IMR-90 (cell line): Measurements from ENCODE around the gene GPR15. TPM values are rescaled to one million over a fixed set of nuclear protein-coding genes. Genes with fewer than 3 reads are reported as not detected.

Experiments used
- ATAC-seq: fragments of 200-7000 bp; cut with Tn5 transposase; 2 replicates; pipeline ENCODE4 v1.9.1; 2020; ENCODE audit warnings: low read depth, mild to moderate bottlenecking, moderate library complexity
- BruUV-seq: library from RNA; stranded (reverse); fragments of 400-500 nt; replicated peaks from 2 replicates; lab custom pipeline; 2021; lab: Mats Ljungman, UMichigan
- CTCF ChIA-PET: fragments of 300-600 bp; formaldehyde crosslinking; extraction: SDS; loops from one replicate; lab custom pipeline; 2021; ENCODE audit warnings: antibody characterized with exemption; lab: Yijun Ruan, JAX
- POLR2A ChIA-PET: fragments of 300-600 bp; sonication (Branson Sonifier 250); formaldehyde crosslinking; loops from one replicate; lab custom pipeline; 2022; ENCODE audit warnings: antibody characterized with exemption; ENCODE audit not compliant: unreplicated experiment; lab: Charles Lee
- DNase-seq: peaks from one replicate; pipeline ENCODE4 v3.0.0; 2013
- H2AFZ ChIP-seq: replicated peaks from 2 replicates; pipeline ENCODE3; 2013; ENCODE audit warnings: low read length, mild to moderate bottlenecking; ENCODE audit not compliant: poor library complexity
- H2AK5ac ChIP-seq: 2 replicates; pipeline ENCODE4 v1.6.1; 2013; ENCODE audit warnings: low read depth, low read length, inconsistent platforms
- H2AK9ac ChIP-seq: replicated peaks from 2 replicates; pipeline ENCODE3; 2013; ENCODE audit warnings: mild to moderate bottlenecking, low read depth, low read length, moderate library complexity; ENCODE audit not compliant: poor library complexity
- H2BK120ac ChIP-seq: 2 replicates; pipeline ENCODE4 v1.6.1; 2013; ENCODE audit warnings: low read depth, low read length, inconsistent platforms
- H2BK15ac ChIP-seq: 3 replicates; pipeline ENCODE4 v1.6.1; 2013; ENCODE audit warnings: low read depth, low read length, inconsistent platforms
- H2BK20ac ChIP-seq: 2 replicates; pipeline ENCODE4 v1.6.1; 2013; ENCODE audit warnings: low read depth, mild to moderate bottlenecking, inconsistent platforms, low read length, moderate library complexity
- H2BK5ac ChIP-seq: 2 replicates; pipeline ENCODE4 v1.6.1; 2013; ENCODE audit warnings: mild to moderate bottlenecking, low read depth, low read length, inconsistent platforms; ENCODE audit not compliant: poor library complexity, severe bottlenecking
- H3K14ac ChIP-seq: replicated peaks from 2 replicates; pipeline ENCODE4 v1.6.1; 2013; ENCODE audit warnings: low read depth, low read length, inconsistent platforms
- H3K18ac ChIP-seq: 2 replicates; pipeline ENCODE4 v1.6.1; 2013; ENCODE audit warnings: low read depth, low read length, control low read depth
- H3K23ac ChIP-seq: 2 replicates; pipeline ENCODE4 v1.6.1; 2013; ENCODE audit warnings: low read depth, low read length, inconsistent platforms
- H3K27ac ChIP-seq: 2 replicates; pipeline ENCODE4 v1.5.1; 2013; ENCODE audit warnings: mild to moderate bottlenecking, control low read depth, low read length; ENCODE audit not compliant: insufficient read depth
- H3K27me3 ChIP-seq: 2 replicates; pipeline ENCODE4 v1.6.1; 2013; ENCODE audit warnings: low read length; ENCODE audit not compliant: control insufficient read depth, insufficient read depth
- H3K36me3 ChIP-seq: 2 replicates; pipeline ENCODE4 v1.6.1; 2013; ENCODE audit warnings: low read length, mixed read lengths; ENCODE audit not compliant: control insufficient read depth, insufficient read depth
- H3K4ac ChIP-seq: 2 replicates; pipeline ENCODE4 v1.6.1; 2013; ENCODE audit warnings: low read depth, low read length, inconsistent platforms
- H3K4me1 ChIP-seq: 2 replicates; pipeline ENCODE4 v1.6.1; 2013; ENCODE audit warnings: low read length, mixed read lengths; ENCODE audit not compliant: control insufficient read depth, insufficient read depth
- H3K4me2 ChIP-seq: 2 replicates; pipeline ENCODE4 v1.6.1; 2013; ENCODE audit warnings: low read depth, mild to moderate bottlenecking, control low read depth, low read length, moderate library complexity
- H3K4me3 ChIP-seq: 2 replicates; pipeline ENCODE4 v1.5.1; 2013; ENCODE audit warnings: low read depth, mild to moderate bottlenecking, control low read depth, low read length, moderate library complexity; ENCODE audit not compliant: insufficient read depth
- H3K56ac ChIP-seq: 2 replicates; pipeline ENCODE4 v1.6.1; 2013; ENCODE audit warnings: low read length, inconsistent platforms; ENCODE audit not compliant: insufficient read depth; ENCODE audit errors: extremely low read depth
- H3K79me1 ChIP-seq, 2 experiments: 2 replicates each; pipeline ENCODE4 v1.6.1; 2013; ENCODE audit warnings: low read length in 2 of 2, inconsistent platforms in 1 of 2, low read depth in 1 of 2
- H3K9ac ChIP-seq: 2 replicates; pipeline ENCODE4 v1.6.1; 2013; ENCODE audit warnings: low read depth, low read length, control low read depth
- H3K9me1 ChIP-seq: 2 replicates; pipeline ENCODE4 v1.6.1; 2013; ENCODE audit warnings: low read length, inconsistent platforms; ENCODE audit not compliant: insufficient read depth
- H3K9me3 ChIP-seq: 2 replicates; pipeline ENCODE4 v1.6.1; 2013; ENCODE audit warnings: low read length; ENCODE audit not compliant: control insufficient read depth, insufficient read depth
- H4K20me1 ChIP-seq: 2 replicates; pipeline ENCODE4 v1.6.1; 2013; ENCODE audit warnings: low read length, inconsistent platforms; ENCODE audit not compliant: insufficient read depth
- H4K5ac ChIP-seq: 2 replicates; pipeline ENCODE4 v1.6.1; 2013; ENCODE audit warnings: mild to moderate bottlenecking, low read depth, low read length, control low read depth
- H4K8ac ChIP-seq, 2 experiments: 2 replicates each; pipeline ENCODE4 v1.6.1; 2013; ENCODE audit warnings: low read depth in 2 of 2, low read length in 2 of 2, control low read depth in 1 of 2, inconsistent platforms in 1 of 2
- H4K91ac ChIP-seq: 2 replicates; pipeline ENCODE4 v1.6.1; 2013; ENCODE audit warnings: low read depth, low read length, inconsistent platforms; ENCODE audit not compliant: insufficient read depth
- CEBPB ChIP-seq: IDR thresholded peaks from 2 replicates; pipeline ENCODE4 v1.6.1; 2012; ENCODE audit warnings: low read depth, low read length, improper control_type of control experiment
- MXI1 ChIP-seq: IDR thresholded peaks from 2 replicates; pipeline ENCODE4 v1.6.1; 2012; ENCODE audit warnings: low read depth, mild to moderate bottlenecking, low read length, moderate library complexity, borderline replicate concordance
- WGBS, 2 experiments: methylation state at CpG; one replicate each; pipeline versions ENCODE4 v1.1.5 to v1.1.7; 2013; ENCODE audit warnings: missing lambda C conversion rate in 2 of 2; ENCODE audit not compliant: insufficient read length in 1 of 2; ENCODE audit errors: extremely low coverage in 2 of 2; 5-methylcytosine and 5-hydroxymethylcytosine counted together
- dilution Hi-C: fragments of 300-500 bp; cut with HindIII; formaldehyde crosslinking; loops from one replicate; pipeline ENCODE4 v1.14.3; 2018; ENCODE audit warnings: low sequenced_read_pairs; ENCODE audit not compliant: unreplicated experiment
- in situ Hi-C: fragments of 300-500 bp; cut with MboI; formaldehyde crosslinking; loops from 3 replicates; pipeline ENCODE4 v1.14.3; 2019; ENCODE audit warnings: low sequenced_read_pairs, inconsistent platforms, mixed read lengths
- intact Hi-C: fragments of 100-400 bp; cut with micrococcal nuclease; formaldehyde crosslinking; loops from 2 replicates; pipeline ENCODE4 v1.10.0; 2022
- polyA plus RNA-seq, 3 experiments: library from polyadenylated mRNA; depleted of rRNA; stranded (reverse); fragments of >200 nt; gene quantifications; 2 replicates each; pipeline ENCODE4 v1.2.3, GENCODE V29; 2012; ENCODE audit warnings: low replicate concordance in 1 of 3
- total RNA-seq: library from RNA; depleted of rRNA; stranded (reverse); fragments of >200 nt; gene quantifications from 2 replicates; pipeline ENCODE4 v1.2.3, GENCODE V29; 2012
- TF ChIP-seq, protein P1 (sequence below): conservative IDR thresholded peaks from 2 replicates; pipeline ENCODE4 v1.5.1; 2012; ENCODE audit warnings: mild to moderate bottlenecking, low read depth, low read length, improper control_type of control experiment

Gene GPR15
- total and polyA plus RNA-seq, 2 of the 4 experiments (the other 2 are of a cell fraction) = not detected

GRCh38 chr3:98565843-98566242, 34.1 kb downstream of the GPR15 start:
- no peak overlapping the region for H3K56ac ChIP-seq
- dilution Hi-C loops = no loop called here
- no peak overlapping the region for H4K8ac ChIP-seq
- H2BK15ac ChIP-seq = no peak overlapping the region; the same call in 2 of the 3 replicates
- no peak for DNase-seq
- H3K4me1 ChIP-seq = no peaks in the 10 kb centered on the region; the same call in 1 of the 2 replicates
- WGBS, 2 experiments = no CpG with 5 or more reads among the region's 6 CpGs
- ChIA-PET POLR2A (interaction anchor here (0.6 kb wide), 1 partner anchor 49 kb away, joined by 4 read pairs; no protein-coding TSS in a partner anchor), CTCF (no interaction called here)
- no peak overlapping the region for H3K18ac ChIP-seq
- no peaks in the 10 kb centered on the region for H4K20me1 ChIP-seq
- H2AK9ac ChIP-seq = no peak overlapping the region
- in situ Hi-C loops = loop anchor here (25.0 kb wide), 1 partner anchor 229 kb away; no protein-coding TSS in a partner anchor
- no peak overlapping the region for H2BK120ac ChIP-seq
- BruUV-seq = no TSS peak
- H3K27me3 ChIP-seq = no peaks in the 10 kb centered on the region; the same call in 1 of the 2 replicates
- no peak overlapping the region for H3K23ac ChIP-seq
- H3K36me3 ChIP-seq = no peaks in the 10 kb centered on the region
- H3K9me3 ChIP-seq = no peaks in the 10 kb centered on the region
- H3K14ac ChIP-seq = no peak overlapping the region
- no peak overlapping the region for H4K91ac ChIP-seq
- no peaks in the 10 kb centered on the region for H3K9me1 ChIP-seq
- no peak overlapping the region for H3K4me3 ChIP-seq
- no peak overlapping the region for H2AK5ac ChIP-seq
- no peak overlapping the region for H3K4me2 ChIP-seq
- no peak overlapping the region for H3K27ac ChIP-seq
- no peak overlapping the region for H4K5ac ChIP-seq
- intact Hi-C loops = no loop called here
- ATAC-seq = no peak
- H3K4ac ChIP-seq = no peak overlapping the region
- no peak overlapping the region for H2BK20ac ChIP-seq
- H2BK5ac ChIP-seq = no peak overlapping the region
- no peak overlapping the region for H3K9ac ChIP-seq
- H3K79me1 ChIP-seq = no peaks in the 10 kb centered on the region
- TF ChIP-seq MXI1 (no peak), CEBPB (no peak)
- TF ChIP-seq, protein P1, sequence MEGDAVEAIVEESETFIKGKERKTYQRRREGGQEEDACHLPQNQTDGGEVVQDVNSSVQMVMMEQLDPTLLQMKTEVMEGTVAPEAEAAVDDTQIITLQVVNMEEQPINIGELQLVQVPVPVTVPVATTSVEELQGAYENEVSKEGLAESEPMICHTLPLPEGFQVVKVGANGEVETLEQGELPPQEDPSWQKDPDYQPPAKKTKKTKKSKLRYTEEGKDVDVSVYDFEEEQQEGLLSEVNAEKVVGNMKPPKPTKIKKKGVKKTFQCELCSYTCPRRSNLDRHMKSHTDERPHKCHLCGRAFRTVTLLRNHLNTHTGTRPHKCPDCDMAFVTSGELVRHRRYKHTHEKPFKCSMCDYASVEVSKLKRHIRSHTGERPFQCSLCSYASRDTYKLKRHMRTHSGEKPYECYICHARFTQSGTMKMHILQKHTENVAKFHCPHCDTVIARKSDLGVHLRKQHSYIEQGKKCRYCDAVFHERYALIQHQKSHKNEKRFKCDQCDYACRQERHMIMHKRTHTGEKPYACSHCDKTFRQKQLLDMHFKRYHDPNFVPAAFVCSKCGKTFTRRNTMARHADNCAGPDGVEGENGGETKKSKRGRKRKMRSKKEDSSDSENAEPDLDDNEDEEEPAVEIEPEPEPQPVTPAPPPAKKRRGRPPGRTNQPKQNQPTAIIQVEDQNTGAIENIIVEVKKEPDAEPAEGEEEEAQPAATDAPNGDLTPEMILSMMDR = no peak
- H2AFZ ChIP-seq = no peak overlapping the region
